GM18907 (cell line): ENCODE data around the gene MMP28.

Source experiments
- ATAC-seq: cut with Tn5 transposase; IDR thresholded peaks from one replicate; pipeline ENCODE4 v1.9.1; 2021; ENCODE audit warnings: mild to moderate bottlenecking, moderate library complexity; ENCODE audit not compliant: unreplicated experiment

MMP28 gene, protein sequence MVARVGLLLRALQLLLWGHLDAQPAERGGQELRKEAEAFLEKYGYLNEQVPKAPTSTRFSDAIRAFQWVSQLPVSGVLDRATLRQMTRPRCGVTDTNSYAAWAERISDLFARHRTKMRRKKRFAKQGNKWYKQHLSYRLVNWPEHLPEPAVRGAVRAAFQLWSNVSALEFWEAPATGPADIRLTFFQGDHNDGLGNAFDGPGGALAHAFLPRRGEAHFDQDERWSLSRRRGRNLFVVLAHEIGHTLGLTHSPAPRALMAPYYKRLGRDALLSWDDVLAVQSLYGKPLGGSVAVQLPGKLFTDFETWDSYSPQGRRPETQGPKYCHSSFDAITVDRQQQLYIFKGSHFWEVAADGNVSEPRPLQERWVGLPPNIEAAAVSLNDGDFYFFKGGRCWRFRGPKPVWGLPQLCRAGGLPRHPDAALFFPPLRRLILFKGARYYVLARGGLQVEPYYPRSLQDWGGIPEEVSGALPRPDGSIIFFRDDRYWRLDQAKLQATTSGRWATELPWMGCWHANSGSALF

GRCh38 chr17:35795007-35795870, at the start of gene MMP28:
MMP28 (minus strand) TSS chr17:35795641; CDS start chr17:35795377, 264 bp downstream.
- ATAC-seq = no peak

- no peak for ATAC-seq
Measured at GRCh38 chr17:35844547-35844946, 49.1 kb upstream of the MMP28 start.

- no peak for ATAC-seq
Measured at GRCh38 chr17:35843698-35844097, 48.3 kb upstream of the MMP28 start.

GRCh38 chr17:35842239-35842638, 46.8 kb upstream of the MMP28 start:
- ATAC-seq = no peak

DNA sequence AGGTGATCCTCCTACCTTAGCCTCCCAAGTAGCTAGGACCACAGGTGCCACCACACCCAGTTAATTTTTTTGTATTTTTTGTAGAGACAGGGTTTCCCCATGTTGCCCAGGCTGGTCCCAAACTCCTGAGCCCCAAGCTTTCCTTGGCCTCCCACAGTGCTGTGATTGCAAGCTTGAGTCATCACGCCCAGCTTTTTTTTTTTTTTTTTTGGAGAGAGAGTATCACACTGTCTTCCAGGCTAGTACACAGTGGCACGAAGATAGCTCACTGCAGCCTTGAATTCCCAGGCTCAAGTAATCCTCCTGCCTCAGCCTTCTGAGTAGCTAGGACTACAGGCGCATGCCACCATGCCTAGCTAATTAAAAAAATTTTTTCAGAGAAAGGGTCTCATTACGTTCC, 46.1 kb upstream of the MMP28 start:
- no peak for ATAC-seq

- no peak for ATAC-seq
Measured at GRCh38 chr17:35841101-35841500, 45.7 kb upstream of the MMP28 start.

GRCh38 chr17:35825206-35825605, 29.8 kb upstream of the MMP28 start:
- ATAC-seq = no peak

GRCh38 chr17:35821308-35821707, 25.9 kb upstream of the MMP28 start:
- ATAC-seq = no peak

GRCh38 chr17:35819455-35819854, 24.0 kb upstream of the MMP28 start:
- no peak for ATAC-seq

GRCh38 chr17:35817196-35817595, 21.8 kb upstream of the MMP28 start:
- ATAC-seq = no peak

DNA sequence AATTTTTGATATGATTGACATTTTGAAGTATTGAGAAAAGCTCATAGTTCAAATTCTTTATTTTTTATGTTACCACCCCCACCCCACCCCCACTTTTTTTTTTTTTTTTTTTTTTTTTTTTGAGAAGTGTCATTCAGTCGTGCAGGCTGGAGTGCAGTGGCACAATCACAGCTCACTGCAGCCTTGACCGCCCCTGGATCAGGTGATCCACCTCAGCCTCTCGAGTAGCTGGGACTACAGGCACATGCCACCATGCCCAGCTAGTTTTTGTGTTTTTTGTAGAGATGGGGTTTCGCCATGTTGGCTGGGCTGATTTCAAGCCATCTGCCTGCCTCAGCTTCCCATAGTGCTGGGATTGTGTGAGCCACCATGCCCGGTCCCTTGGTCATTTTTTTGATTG, 21.3 kb upstream of the MMP28 start:
- ATAC-seq = no peak

DNA sequence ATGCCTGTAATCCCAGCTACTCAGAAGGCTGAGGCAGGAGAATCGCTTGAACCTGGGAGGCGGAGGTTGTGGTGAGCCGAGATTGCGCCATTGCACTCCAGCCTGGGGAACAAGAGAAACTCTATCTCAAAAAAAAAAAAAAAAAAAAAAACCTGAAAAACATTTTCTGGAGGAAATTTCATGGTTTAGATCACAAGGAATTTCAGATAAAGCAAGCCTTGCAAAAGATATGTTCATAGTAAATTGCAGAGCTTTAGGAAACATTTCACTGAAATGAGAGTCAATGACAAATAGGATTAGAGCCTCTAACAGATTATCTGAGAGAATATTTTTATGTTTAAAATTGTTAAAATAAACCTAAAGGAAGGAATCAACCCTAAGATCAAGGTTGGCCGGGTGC, 17.0 kb upstream of the MMP28 start:
- no peak for ATAC-seq

GRCh38 chr17:35811759-35812158, 16.3 kb upstream of the MMP28 start:
- ATAC-seq = no peak

DNA sequence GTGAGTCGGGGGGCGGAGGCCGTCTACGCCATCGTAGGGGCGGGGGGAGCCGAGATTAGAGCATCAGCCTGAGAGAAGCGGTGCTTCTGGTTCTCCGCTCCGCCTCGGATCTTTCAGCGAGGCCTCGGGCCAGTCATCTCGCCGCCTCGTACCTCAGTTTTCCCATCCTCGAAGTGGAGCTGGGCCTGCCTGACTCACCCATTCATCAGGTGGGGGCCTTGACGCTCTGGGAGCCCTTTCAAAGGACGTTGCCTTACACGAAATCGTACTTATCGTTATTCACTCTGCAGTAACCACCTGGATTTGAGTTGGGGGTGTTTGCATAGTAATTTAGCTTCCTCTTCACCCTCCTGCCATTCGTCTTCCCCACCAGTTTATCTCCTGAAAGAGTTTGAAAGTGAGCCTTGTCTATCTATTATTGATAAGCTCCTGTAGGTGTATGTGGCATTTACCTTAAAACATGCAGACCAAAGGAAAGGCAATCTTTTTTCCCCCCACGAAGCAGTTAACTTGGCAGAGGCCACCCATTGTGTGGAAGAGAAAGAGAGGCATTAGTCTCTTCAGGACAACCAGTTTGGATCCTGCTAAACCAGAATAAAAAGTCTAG, 14.5 kb upstream of the MMP28 start:
- peak; percentile 1 for ATAC-seq

GRCh38 chr17:35808962-35809854, 13.8 kb upstream of the MMP28 start, which contains the start of gene TAF15:
TAF15 (plus strand) TSS chr17:35809484; CDS start chr17:35809570, 86 bp downstream.
- peak; percentile 91 for ATAC-seq

- ATAC-seq = peak; percentile 0
Measured at GRCh38 chr17:35808240-35808961, 13.0 kb upstream of the MMP28 start.

GRCh38 chr17:35807371-35808144, 12.1 kb upstream of the MMP28 start:
- ATAC-seq = no peak

- ATAC-seq = peak; percentile 25
Measured at GRCh38 chr17:35804658-35805192, 9.3 kb upstream of the MMP28 start.
